D721Med (cell line): ENCODE data around the gene SLC10A4.

Experiments used
- DNase-seq: peaks from one replicate; pipeline ENCODE4 v3.0.0; 2011; ENCODE audit warnings: low spot score; ENCODE audit not compliant: insufficient read length
- FAIRE-seq: peaks from 2 replicates; lab custom pipeline; 2011; peaks lifted over from hg19 to GRCh38; lab: Jason Lieb, UNC
- TF ChIP-seq, protein P1 (sequence below): IDR thresholded peaks from 2 replicates; pipeline ENCODE4 v1.5.1; 2012; ENCODE audit warnings: mild to moderate bottlenecking, control low read depth; ENCODE audit not compliant: insufficient read depth; ENCODE audit errors: missing control alignments

SLC10A4 gene

DNA sequence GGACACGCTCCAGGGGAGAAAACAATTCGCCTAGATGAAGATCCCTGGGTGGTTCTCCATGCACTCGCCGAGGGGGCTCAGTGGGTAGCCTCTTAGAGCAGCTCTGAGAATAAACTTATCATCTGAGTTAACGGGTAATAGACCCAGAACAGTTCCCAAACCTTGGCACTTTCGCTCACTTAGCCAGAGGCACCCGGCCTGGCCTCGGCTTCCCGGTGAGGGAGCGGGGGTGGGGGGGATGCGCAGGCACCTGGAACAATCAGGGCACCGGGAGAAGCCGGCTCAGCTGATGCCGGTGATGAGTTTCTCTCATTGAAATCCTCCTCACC lies 6.5 kb downstream of the SLC10A4 start:
- no peak for FAIRE-seq
- TF ChIP-seq, protein P1, sequence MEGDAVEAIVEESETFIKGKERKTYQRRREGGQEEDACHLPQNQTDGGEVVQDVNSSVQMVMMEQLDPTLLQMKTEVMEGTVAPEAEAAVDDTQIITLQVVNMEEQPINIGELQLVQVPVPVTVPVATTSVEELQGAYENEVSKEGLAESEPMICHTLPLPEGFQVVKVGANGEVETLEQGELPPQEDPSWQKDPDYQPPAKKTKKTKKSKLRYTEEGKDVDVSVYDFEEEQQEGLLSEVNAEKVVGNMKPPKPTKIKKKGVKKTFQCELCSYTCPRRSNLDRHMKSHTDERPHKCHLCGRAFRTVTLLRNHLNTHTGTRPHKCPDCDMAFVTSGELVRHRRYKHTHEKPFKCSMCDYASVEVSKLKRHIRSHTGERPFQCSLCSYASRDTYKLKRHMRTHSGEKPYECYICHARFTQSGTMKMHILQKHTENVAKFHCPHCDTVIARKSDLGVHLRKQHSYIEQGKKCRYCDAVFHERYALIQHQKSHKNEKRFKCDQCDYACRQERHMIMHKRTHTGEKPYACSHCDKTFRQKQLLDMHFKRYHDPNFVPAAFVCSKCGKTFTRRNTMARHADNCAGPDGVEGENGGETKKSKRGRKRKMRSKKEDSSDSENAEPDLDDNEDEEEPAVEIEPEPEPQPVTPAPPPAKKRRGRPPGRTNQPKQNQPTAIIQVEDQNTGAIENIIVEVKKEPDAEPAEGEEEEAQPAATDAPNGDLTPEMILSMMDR: no peak
- DNase-seq: no peak

DNA sequence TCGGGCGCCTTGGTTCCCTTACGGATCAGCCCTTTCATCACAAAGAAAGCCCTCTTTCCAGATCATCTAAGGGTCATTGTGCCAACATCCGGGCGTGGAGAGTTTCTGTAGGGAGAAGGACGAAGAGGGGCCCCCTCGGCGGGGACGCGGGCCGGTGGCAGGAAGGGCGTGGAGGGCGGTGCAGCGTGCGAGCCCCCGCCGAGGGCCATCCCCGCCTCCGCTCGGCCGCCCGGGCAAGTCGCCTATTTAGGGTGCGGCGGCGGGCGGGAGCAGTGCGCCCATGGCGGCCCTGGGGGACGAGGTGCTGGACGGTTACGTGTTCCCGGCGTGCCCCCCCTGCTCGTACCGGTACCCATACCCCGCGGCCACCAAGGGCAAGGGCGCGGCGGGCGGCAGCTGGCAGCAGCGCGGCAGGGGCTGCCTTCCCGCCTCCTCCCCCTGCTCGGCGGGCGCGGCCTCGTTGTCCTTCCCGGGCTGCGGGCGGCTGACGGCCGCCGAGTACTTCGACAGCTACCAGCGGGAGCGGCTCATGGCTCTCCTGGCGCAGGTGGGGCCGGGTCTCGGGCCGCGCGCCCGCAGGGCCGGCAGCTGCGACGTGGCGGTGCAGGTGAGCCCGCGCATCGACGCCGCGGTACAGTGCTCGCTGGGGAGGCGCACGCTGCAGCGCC lies 7.0 kb downstream of the SLC10A4 start, which contains the start of gene ZAR1:
ZAR1 (plus strand) TSS at position 241 of the 668 bp plus-strand sequence; CDS start at position 281, 40 bp downstream.
- no peak for FAIRE-seq
- no peak for DNase-seq
- TF ChIP-seq, protein P1: no peak

DNA sequence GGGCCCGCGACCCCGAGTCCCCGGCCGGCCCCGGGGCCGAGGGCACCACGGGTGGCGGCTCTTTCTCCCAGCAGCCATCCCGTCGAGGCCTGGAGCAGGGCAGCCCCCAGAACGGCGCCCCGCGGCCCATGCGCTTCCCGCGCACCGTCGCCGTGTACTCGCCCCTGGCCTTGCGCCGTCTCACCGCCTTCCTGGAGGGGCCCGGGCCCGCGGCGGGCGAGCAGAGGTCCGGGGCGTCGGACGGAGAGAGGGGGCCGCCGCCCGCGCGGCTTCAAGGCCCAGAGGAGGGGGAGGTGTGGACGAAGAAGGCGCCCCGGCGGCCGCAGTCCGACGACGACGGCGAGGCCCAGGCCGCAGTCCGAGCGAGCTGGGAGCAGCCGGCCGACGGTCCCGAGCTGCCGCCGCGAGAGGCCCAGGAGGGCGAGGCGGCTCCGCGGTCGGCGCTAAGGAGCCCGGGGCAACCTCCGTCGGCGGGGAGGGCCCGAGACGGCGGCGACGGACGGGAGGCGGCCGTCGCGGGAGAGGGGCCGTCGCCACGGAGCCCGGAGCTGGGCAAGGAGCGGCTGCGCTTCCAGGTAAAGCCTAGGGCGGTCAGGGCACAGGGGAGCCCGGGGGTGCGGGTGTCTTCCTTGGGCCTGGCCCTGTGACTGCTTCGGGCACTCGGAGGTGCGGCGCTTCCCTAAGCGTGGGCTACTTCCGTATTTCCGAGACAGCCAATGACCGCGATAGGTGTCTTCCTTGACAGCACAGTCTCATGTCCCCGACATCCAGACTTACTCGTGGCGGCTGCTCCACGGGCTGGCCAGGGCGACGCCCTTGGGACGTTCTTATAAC lies 7.8 kb downstream of the SLC10A4 start:
- TF ChIP-seq, protein P1: no peak
- FAIRE-seq: no peak
- DNase-seq: no peak

DNA sequence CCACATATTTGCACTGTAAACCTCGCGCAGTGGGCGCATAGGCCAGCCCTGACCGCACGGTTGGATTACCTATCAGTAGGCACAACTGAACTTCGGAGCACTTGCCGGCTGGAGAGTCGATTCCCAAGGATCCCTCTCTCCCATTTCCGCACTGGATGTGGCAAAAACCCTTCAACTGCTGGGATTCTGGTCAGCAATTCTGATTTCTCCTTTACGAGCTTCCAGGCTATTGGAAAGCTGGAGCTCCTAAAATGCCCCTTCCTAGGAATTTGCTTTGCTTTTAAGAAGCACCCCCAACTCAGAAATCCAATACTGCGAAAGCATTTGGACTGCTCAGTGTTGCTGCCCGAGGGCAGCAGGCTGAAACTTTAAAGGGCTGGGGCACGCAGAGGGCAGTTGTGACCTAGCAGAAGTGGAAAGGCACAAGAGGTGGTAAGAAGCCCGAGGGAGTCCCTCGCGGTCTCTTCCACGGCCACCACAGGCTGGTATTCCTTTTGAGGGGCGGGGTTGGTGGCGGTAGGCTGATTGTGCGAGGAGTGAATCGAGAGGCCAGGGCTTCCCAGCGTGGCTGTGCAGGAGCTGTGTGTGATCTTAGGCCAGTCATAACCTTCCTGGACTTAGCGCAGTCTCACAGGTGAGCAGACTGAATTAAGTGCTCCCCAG lies 8.5 kb downstream of the SLC10A4 start:
- TF ChIP-seq, protein P1: no peak
- DNase-seq (no peak), FAIRE-seq (no peak)

DNA sequence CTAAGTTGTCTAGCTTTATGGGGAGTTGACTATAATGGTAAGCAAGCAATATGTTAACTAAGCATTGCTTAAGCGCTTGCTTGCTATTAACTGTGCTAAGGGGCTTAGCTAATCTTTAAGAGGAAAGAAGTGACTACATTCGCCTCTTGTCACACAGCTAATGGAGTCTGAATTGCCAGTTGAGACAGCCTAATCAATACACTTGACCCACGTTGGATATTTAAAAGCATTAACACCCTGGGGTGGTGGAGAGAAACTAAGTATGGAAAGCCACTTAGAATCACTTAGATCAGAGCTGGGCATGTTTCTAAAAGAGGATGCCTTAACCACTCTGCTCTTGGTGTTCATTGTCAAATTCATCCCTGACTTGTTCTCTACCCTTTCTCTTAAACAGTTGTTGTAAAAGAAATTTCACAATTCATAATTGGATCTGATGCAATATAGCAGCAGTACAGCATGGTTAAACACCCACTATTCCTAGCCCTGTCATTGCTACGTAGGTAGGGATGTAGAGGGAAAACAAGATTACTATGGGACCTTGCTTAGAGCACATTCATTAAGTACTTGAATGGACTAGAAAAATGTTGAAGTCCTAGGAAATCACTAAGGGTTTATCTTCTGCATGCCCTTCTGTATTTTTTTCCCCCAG lies 10.4 kb downstream of the SLC10A4 start:
- FAIRE-seq: no peak
- TF ChIP-seq, protein P1: no peak
- no peak for DNase-seq

DNA sequence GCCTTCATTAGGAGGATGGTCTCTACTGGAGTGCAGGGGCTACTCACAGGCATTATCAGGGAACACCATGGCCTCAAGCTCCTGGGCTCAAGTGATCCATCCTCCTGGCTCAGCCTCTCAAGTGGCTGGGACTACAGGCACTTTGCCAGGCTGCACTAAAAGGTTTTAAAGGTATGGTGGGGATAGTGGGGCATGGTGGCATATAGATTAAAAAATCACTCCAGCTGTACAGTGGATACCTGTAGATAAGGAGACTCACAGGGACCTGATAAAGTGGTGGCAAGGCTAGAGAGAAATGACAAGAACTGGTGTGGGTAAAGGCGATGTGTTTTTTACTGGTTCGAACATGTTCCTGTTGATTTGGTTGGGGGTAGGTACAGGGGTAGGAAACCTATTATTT lies 12.8 kb downstream of the SLC10A4 start:
- FAIRE-seq (no peak), DNase-seq (no peak)
- TF ChIP-seq, protein P1: no peak
